Liver (tissue), 9 donors: Measurements from ENCODE around the gene CLTRN. TPM values are rescaled to one million over a fixed set of nuclear protein-coding genes. Genes with fewer than 3 reads are reported as not detected.

Experiments used
- DNase-seq: peaks from one replicate; pipeline ENCODE4 v3.0.0-alpha.2; 2017; ENCODE audit warnings: low spot score
- H3K27ac ChIP-seq, 2 donors: one replicate each; pipeline ENCODE4 v1.7.0; 2013; ENCODE audit warnings: inconsistent platforms in 2 of 2, low read length in 2 of 2, control low read depth in 1 of 2, low read depth in 1 of 2, mild to moderate bottlenecking in 1 of 2
- H3K27me3 ChIP-seq, 4 donors: one replicate each; pipeline versions ENCODE4 v1.6.1 to v1.7.0; 2013; ENCODE audit warnings: low read length in 3 of 4, inconsistent platforms in 1 of 4, mild to moderate bottlenecking in 1 of 4, moderate library complexity in 1 of 4; ENCODE audit not compliant: control insufficient read depth in 4 of 4, insufficient read depth in 4 of 4
- H3K36me3 ChIP-seq, 4 donors: one replicate each; pipeline versions ENCODE4 v1.6.1 to v1.7.0; 2013; ENCODE audit warnings: low read length in 3 of 4, mild to moderate bottlenecking in 3 of 4, low read depth in 1 of 4, moderate library complexity in 1 of 4; ENCODE audit not compliant: control insufficient read depth in 4 of 4, insufficient read depth in 3 of 4
- H3K4me1 ChIP-seq, 4 donors: one replicate each; pipeline versions ENCODE4 v1.6.1 to v1.7.0; 2013; ENCODE audit warnings: low read length in 3 of 4, mild to moderate bottlenecking in 3 of 4, moderate library complexity in 1 of 4; ENCODE audit not compliant: control insufficient read depth in 4 of 4, insufficient read depth in 4 of 4
- H3K4me3 ChIP-seq, 3 donors: one replicate each; pipeline versions ENCODE4 v1.6.1 to v1.7.0; 2013; ENCODE audit warnings: low read length in 3 of 3, control low read depth in 1 of 3, low read depth in 1 of 3, mild to moderate bottlenecking in 1 of 3
- H3K9ac ChIP-seq, 2 donors: one replicate each; pipeline ENCODE4 v1.7.0; 2013; ENCODE audit warnings: low read length in 2 of 2, mild to moderate bottlenecking in 2 of 2, moderate library complexity in 2 of 2, control low read depth in 1 of 2, low read depth in 1 of 2
- H3K9me3 ChIP-seq, 4 donors: one replicate each; pipeline versions ENCODE4 v1.6.1 to v1.7.0; 2013; ENCODE audit warnings: low read length in 3 of 4; ENCODE audit not compliant: control insufficient read depth in 4 of 4
- ATF3 ChIP-seq: IDR thresholded peaks from 2 replicates; pipeline ENCODE4 v1.6.1; 2016; ENCODE audit warnings: antibody characterized with exemption
- CTCF ChIP-seq: fragments of 150-350 bp; IDR thresholded peaks from 2 replicates; pipeline ENCODE4 v1.5.1; 2017; ENCODE audit warnings: improper control_type of control experiment, low read depth, low read length; ENCODE audit not compliant: missing input control
- EGR1 ChIP-seq, 2 donors: IDR thresholded peaks; 2 replicates each; pipeline ENCODE4 v1.6.1; 2016 to 2018; ENCODE audit warnings: antibody characterized with exemption in 2 of 2, low read depth in 2 of 2
- FOXA1 ChIP-seq: IDR thresholded peaks from 2 replicates; pipeline ENCODE4 v1.6.1; 2016; ENCODE audit warnings: antibody characterized with exemption
- FOXA2 ChIP-seq: IDR thresholded peaks from 2 replicates; pipeline ENCODE4 v1.6.1; 2016; ENCODE audit warnings: antibody characterized with exemption
- GABPA ChIP-seq, 2 donors: IDR thresholded peaks in 1 of 2; conservative IDR thresholded peaks in 1 of 2; 2 replicates each; pipeline ENCODE4 v1.6.1; 2016; ENCODE audit warnings: antibody characterized with exemption in 2 of 2, mild to moderate bottlenecking in 1 of 2, moderate library complexity in 1 of 2
- HNF4A ChIP-seq, 2 donors: conservative IDR thresholded peaks; 2 replicates each; pipeline ENCODE4 v1.6.1; 2016; ENCODE audit warnings: antibody characterized with exemption in 2 of 2, mild to moderate bottlenecking in 2 of 2
- JUND ChIP-seq, 2 donors: IDR thresholded peaks; 2 replicates each; pipeline ENCODE4 v1.6.1; 2016; ENCODE audit warnings: antibody characterized with exemption in 2 of 2
- MAX ChIP-seq: IDR thresholded peaks from 2 replicates; pipeline ENCODE4 v1.6.1; 2016; ENCODE audit warnings: antibody characterized with exemption
- NR2F2 ChIP-seq: IDR thresholded peaks from 2 replicates; pipeline ENCODE4 v1.6.1; 2016; ENCODE audit warnings: antibody characterized with exemption
- RAD21 ChIP-seq, 2 donors: IDR thresholded peaks; 2 replicates each; pipeline ENCODE4 v1.6.1; 2016; ENCODE audit warnings: antibody characterized with exemption in 2 of 2, mild to moderate bottlenecking in 2 of 2
- REST ChIP-seq: IDR thresholded peaks from 2 replicates; pipeline ENCODE4 v1.6.1; 2016; ENCODE audit warnings: antibody characterized with exemption, mild to moderate bottlenecking
- RXRA ChIP-seq, 2 donors: IDR thresholded peaks; 2 replicates each; pipeline ENCODE4 v1.6.1; 2017 to 2018; ENCODE audit warnings: antibody characterized with exemption in 2 of 2, mild to moderate bottlenecking in 1 of 2
- SP1 ChIP-seq: IDR thresholded peaks from 2 replicates; pipeline ENCODE4 v1.6.1; 2018; ENCODE audit warnings: antibody characterized with exemption, mild to moderate bottlenecking
- TAF1 ChIP-seq: conservative IDR thresholded peaks from 2 replicates; pipeline ENCODE4 v1.6.1; 2016; ENCODE audit warnings: antibody characterized with exemption, mild to moderate bottlenecking
- WGBS: extraction: QIAGEN DNeasy Blood & Tissue Kit; methylation state at CpG from one replicate; pipeline ENCODE4 v1.1.7; 2013; 5-methylcytosine and 5-hydroxymethylcytosine counted together
- polyA plus RNA-seq, 2 donors: library from polyadenylated mRNA; stranded (reverse) in 1 of 2; unstranded in 1 of 2; fragments of 200-250 nt in 1 of 2; fragments of >200 nt in 1 of 2; fragmentation: Nextera tagmentation in 1 of 2; extraction: Ambion mirVana in 1 of 2; gene quantifications; one replicate each; pipeline versions ENCODE4 v1.2.1 to v1.2.3, GENCODE V29; 2013 to 2015
- total RNA-seq, 2 donors: library from RNA; depleted of rRNA; stranded (reverse); fragments of >200 nt; gene quantifications; one replicate each; pipeline ENCODE4 v1.2.3, GENCODE V29; 2014
- donor health status: healthy.
- donor health status: healthy.
- donor health status: healthy.
- donor health status: healthy.
- donor health status: healthy.

Gene CLTRN
- total and polyA plus RNA-seq, 4 donors = 1.5 to 11.0 (median 5.0) TPM

GRCh38 chrX:15606136-15606535, 58.5 kb downstream of the CLTRN start:
- WGBS = 16% methylated on average over 1 of the region's 1 CpG
- TF ChIP-seq RAD21 (IDR thresholded peaks at IDR 0.05) = no peak
- no peak for TF ChIP-seq ATF3
- TF ChIP-seq NR2F2 = no peak
- TF ChIP-seq TAF1 = no peak
- no peak for TF ChIP-seq MAX
- no peak for TF ChIP-seq JUND (IDR thresholded peaks at IDR 0.05)
- TF ChIP-seq CTCF = no peak
- TF ChIP-seq FOXA1 = no peak
- Histone ChIP-seq H3K4me3 (no peak overlapping the region), H3K36me3 (no peaks in the 10 kb centered on the region), H3K9ac (no peak overlapping the region), H3K27me3 (peaks cover 0 to 2% (median 0%) of the 10 kb centered on the region in 4 donors), H3K27ac (no peak overlapping the region), H3K9me3 (no peaks in the 10 kb centered on the region), H3K4me1 (no peaks in the 10 kb centered on the region)
- DNase-seq = no peak

GRCh38 chrX:15605226-15605625, 59.4 kb downstream of the CLTRN start:
- Histone ChIP-seq H3K27me3 (peaks cover 0 to 2% (median 0%) of the 10 kb centered on the region in 4 donors), H3K4me1 (no peaks in the 10 kb centered on the region), H3K4me3 (no peak overlapping the region), H3K27ac (no peak overlapping the region), H3K36me3 (no peaks in the 10 kb centered on the region), H3K9me3 (no peaks in the 10 kb centered on the region), H3K9ac (no peak overlapping the region)
- no peak for DNase-seq
- 80% methylated on average over 1 of the region's 1 CpG for WGBS
- TF ChIP-seq HNF4A (conservative IDR thresholded peaks at IDR 0.05) (no peak), SP1 (no peak), RAD21 (IDR thresholded peaks at IDR 0.05) (no peak), RXRA (IDR thresholded peaks at IDR 0.05) (no peak), TAF1 (no peak), EGR1 (IDR thresholded peaks at IDR 0.05; ENCODE audit: low read depth in 2 of 2) (no peak), NR2F2 (no peak), CTCF (no peak), JUND (IDR thresholded peaks at IDR 0.05) (no peak), FOXA2 (no peak), ATF3 (no peak), MAX (no peak), REST (no peak), FOXA1 (no peak), GABPA (IDR thresholded peaks at IDR 0.05 in 1 of 2, conservative IDR thresholded peaks at IDR 0.05 in 1 of 2) (no peak)
